ENCODE data around the gene ACCSL.
A peak's percentile ranks its signal among the peaks of the same experiment; 100 is the strongest.

Gene ACCSL

GRCh38 chr11:44047931-44048431, at the start of gene ACCSL:
Gene ACCSL, plus strand, starts transcription at chr11:44047981. Its CDS starts 56 bp downstream, at chr11:44048037.
- DNase-seq, result no peak

GRCh38 chr11:43998308-43998707, 49.5 kb upstream of the ACCSL start:
- no peak for DNase-seq

GRCh38 chr11:44000731-44001130, 47.0 kb upstream of the ACCSL start:
- DNase-seq, result no peak

GRCh38 chr11:44002191-44003093, 45.3 kb upstream of the ACCSL start:
- no peak for DNase-seq

DNA sequence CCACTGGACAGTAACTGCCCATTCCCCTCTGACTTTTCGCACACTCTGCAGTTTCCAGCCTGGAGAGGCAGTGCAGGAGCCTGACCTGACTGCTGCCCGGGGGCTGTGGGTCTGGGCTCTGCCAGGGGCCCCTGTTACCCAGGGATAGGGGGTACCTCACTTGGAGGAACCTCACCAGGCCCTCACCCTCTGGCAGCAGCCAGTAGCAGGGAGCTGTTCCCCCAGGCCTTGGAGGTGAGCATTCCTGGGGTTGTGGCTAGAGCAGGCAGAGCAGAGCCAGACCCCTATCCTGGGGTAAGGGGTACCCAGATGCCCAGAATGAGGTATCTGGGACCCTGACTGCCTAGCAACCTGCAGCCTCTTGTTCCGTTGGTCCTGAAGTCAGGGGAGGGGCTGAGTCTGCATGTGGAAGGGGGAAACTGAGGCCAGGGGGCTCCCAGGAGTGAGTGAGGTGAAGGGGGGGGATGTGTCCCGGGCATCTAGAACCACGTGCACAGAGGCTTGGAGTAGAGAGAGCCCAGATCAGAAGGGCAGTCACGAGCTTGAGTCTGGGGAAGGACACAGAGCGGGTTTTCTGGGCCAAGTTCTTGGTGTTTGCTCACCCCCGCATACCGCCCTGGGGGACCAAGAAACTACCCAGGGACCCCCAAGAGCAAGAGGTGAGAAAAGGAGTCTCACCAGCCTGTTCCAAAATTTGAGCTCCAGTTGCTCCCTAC, 43.9 kb upstream of the ACCSL start:
- no peak for DNase-seq

DNA sequence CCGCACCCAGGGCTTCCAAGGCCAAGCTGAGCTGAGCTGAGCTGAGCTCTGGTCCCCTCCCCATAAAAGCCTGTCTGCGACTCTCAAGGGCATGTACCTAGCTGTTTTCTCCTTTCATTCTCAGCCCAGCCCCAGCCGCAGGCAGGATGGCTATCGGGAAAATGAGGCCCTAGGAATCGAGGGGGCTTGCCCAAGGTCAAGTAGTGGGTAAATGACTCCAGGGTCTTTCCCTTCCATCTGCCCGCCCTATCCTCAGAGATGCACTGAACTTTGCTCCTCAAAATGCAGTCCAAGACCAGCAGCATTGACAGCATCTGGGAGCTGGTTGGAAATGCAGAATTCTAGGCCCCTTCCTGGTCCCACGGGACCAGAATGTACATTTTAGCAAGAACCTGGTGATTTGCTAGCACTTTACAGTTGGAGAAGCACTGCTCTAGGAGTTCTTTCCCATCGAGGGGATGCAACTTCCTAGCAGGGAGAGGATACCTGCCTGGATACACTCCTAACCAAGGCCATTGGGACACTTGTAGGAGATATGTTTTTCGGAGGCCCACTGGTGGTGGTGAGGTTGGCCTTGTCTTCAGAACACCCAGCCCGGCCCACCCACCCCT, 43.2 kb upstream of the ACCSL start:
- DNase-seq, result no peak

GRCh38 chr11:44005063-44005701, 42.6 kb upstream of the ACCSL start:
- no peak for DNase-seq

- no peak for DNase-seq
Measured at GRCh38 chr11:44005956-44006355, 41.8 kb upstream of the ACCSL start.

DNA sequence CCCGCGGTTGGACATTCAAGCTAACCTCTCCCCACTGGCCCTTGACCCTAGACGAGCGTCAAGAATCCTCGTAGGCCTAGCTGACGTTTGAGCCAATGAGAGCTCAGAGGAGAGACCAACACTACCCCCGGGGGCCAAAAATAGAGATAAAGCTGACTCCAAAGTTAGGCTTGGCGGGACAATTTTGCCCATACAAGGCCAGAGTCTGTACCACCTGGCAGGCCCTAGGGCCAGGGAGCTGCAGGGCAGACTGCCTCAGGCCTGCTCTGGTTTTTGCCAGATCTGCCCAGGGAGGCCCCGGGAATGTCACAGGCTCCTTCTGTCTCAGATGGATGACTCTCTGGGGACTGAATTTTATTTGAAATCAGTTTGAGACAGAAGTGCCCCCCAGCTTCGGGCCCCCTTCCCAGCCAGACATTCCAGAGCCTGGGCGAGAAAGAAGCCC, 40.8 kb upstream of the ACCSL start:
- DNase-seq, result no peak

DNA sequence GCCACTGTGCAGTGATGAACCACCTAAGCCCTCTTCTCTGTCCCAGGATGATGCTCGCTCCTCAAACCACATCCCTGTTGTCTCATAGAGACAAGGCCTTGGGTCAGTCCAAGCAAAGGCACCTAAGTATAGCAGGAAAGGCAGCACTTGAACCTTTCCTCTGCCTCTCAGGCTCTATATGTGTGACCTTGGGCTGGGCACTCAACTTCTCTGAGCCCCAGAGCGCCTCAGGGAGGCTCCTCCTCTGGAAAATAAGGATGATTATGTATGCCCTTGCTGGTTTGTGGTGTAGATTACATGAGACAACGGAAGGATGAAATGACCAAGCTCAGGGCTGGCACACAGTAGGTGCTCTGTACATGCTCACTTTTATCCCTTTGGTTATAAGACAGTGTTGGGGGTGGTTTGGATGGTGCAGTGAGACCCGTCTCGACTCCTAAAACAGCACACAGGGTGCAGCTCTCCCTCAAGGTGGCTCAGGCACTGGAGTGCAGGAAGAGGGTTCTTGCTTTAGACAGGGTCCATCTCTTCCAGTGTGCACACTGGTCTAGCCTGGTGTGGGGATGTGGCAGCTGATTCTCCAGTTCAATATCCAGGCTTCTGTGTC, 40.2 kb upstream of the ACCSL start:
- no peak for DNase-seq

- DNase-seq, result no peak
Measured at GRCh38 chr11:44008088-44008501, 39.7 kb upstream of the ACCSL start.

- no peak for DNase-seq
Measured at GRCh38 chr11:44008698-44009097, 39.1 kb upstream of the ACCSL start.

- peak; percentile 85 for DNase-seq
Measured at GRCh38 chr11:44010789-44011251, 37.0 kb upstream of the ACCSL start.

DNA sequence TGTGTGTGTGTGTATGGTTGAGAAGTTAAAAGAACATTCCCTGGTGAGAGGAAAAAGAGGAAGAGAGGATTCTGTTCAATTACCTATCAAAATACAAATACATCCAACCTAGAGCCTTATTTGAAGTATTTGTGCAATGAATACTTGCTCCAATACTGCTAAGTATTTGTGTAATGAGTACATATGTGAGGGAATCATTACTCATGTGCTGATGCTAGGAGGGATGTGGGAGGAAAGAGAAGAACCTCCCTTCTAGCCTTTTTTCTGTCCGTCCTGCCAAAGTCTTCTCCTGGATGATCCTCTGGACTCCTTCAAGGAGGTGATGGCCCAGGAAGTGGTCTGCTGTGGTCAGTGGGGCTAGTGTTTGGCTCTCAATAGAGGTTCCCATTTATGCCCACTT, 36.0 kb upstream of the ACCSL start:
- DNase-seq, result peak; percentile 64

GRCh38 chr11:44014968-44015623, 32.7 kb upstream of the ACCSL start:
- peak; percentile 71 for DNase-seq

DNA sequence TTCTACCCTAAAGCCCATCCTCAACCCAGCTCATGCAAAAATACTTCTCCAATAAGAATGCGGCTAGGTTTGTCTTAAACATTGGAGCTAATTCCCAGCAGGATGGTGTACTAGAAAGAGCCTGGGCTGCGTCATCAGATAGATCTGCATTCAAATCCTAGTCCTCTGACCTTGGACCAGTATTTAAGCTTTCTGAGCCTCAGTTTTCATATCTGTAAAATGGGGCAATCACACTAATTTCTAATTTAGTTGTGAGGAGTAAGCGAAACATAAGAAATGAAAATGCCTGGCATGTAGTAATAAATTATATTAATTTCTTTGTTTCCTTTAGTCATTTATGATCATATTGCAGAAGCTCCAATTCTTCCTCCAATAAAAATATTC, 32.2 kb upstream of the ACCSL start:
- DNase-seq, result no peak

- peak; percentile 89 for DNase-seq
Measured at GRCh38 chr11:44016131-44016530, 31.6 kb upstream of the ACCSL start.

GRCh38 chr11:44016546-44017442, 31.0 kb upstream of the ACCSL start:
- peak; percentile 36 for DNase-seq

- DNase-seq, result peak; percentile 44
Measured at GRCh38 chr11:44017443-44018126, 30.2 kb upstream of the ACCSL start.

GRCh38 chr11:44018127-44018521, 29.7 kb upstream of the ACCSL start:
- no peak for DNase-seq
